Thyroid gland (tissue), 4 donors: ENCODE results near the gene LGR4.

Source experiments
- POLR2A ChIP-seq, 2 donors: fragments of 450-650 bp; IDR thresholded peaks; one replicate each; pipeline ENCODE4 v1.6.1; 2017; ENCODE audit warnings: antibody characterized with exemption in 2 of 2, mild to moderate bottlenecking in 2 of 2, moderate library complexity in 1 of 2
- TF ChIP-seq, protein P1 (sequence below), 6 experiments: fragments of 200-600 bp in 3 of 6; fragments of 450-650 bp in 3 of 6; sonication (generic) in 3 of 6; IDR thresholded peaks; one replicate each; pipeline ENCODE4 v1.5.1; 2016 to 2019; ENCODE audit warnings: antibody characterized with exemption in 6 of 6, mild to moderate bottlenecking in 2 of 6, inconsistent platforms in 1 of 6, moderate library complexity in 1 of 6

DNA sequence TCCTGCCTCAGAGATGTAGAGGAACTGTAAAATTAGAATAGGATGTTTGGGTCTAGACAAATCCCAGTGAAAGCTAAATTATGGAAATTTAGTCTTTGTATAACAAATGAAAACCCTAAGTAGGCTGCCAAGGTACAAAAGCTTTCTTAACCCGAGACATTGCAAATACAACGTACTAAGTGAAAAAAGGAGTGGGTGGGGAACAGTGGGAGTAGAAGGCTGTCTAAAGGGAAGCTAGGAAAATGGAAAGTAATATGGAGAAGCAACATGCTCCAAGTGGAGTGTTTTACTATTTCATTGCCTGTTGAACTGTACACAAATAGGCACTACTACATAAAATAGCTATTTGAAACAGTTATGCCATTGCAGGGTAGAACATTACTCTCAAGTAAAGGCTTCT, 40.8 kb upstream of the LGR4 start:
- TF ChIP-seq, protein P1, sequence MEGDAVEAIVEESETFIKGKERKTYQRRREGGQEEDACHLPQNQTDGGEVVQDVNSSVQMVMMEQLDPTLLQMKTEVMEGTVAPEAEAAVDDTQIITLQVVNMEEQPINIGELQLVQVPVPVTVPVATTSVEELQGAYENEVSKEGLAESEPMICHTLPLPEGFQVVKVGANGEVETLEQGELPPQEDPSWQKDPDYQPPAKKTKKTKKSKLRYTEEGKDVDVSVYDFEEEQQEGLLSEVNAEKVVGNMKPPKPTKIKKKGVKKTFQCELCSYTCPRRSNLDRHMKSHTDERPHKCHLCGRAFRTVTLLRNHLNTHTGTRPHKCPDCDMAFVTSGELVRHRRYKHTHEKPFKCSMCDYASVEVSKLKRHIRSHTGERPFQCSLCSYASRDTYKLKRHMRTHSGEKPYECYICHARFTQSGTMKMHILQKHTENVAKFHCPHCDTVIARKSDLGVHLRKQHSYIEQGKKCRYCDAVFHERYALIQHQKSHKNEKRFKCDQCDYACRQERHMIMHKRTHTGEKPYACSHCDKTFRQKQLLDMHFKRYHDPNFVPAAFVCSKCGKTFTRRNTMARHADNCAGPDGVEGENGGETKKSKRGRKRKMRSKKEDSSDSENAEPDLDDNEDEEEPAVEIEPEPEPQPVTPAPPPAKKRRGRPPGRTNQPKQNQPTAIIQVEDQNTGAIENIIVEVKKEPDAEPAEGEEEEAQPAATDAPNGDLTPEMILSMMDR (IDR thresholded peaks at IDR 0.05), result no peak
- TF ChIP-seq POLR2A (IDR thresholded peaks at IDR 0.05), result no peak
